ENCODE data around the gene CHID1.

CHID1 gene

GRCh38 chr11:849104-849824 lies 61.3 kb downstream of the CHID1 start:
- no peak overlapping the region for H3K27ac Mint-ChIP-seq
- peak; percentile 90 for DNase-seq
- H3K4me3 Mint-ChIP-seq = peak overlapping the region; percentile 62
- no peaks in the 10 kb centered on the region for H3K9me3 Mint-ChIP-seq
- no peaks in the 10 kb centered on the region for H3K36me3 Mint-ChIP-seq (ENCODE audit: low read depth)
- TF ChIP-seq CTCF (IDR thresholded peaks at IDR 0.05) = no peak
- peaks cover 32% of the 10 kb centered on the region for H3K27me3 Mint-ChIP-seq (ENCODE audit: low read depth, poor library complexity)
- H3K4me1 Mint-ChIP-seq = peaks cover 21% of the 10 kb centered on the region

- Mint-ChIP-seq H3K27ac (no peak overlapping the region), H3K4me3 (peak overlapping the region; percentile 20), H3K9me3 (no peaks in the 10 kb centered on the region), H3K36me3 (ENCODE audit: low read depth) (no peaks in the 10 kb centered on the region), H3K4me1 (peaks cover 29% of the 10 kb centered on the region), H3K27me3 (ENCODE audit: low read depth, poor library complexity) (peaks cover 32% of the 10 kb centered on the region)
- DNase-seq = peak; percentile 68
- TF ChIP-seq CTCF (IDR thresholded peaks at IDR 0.05) = peak; percentile 75
Measured at GRCh38 chr11:848380-848931, 62.2 kb downstream of the CHID1 start.

DNA sequence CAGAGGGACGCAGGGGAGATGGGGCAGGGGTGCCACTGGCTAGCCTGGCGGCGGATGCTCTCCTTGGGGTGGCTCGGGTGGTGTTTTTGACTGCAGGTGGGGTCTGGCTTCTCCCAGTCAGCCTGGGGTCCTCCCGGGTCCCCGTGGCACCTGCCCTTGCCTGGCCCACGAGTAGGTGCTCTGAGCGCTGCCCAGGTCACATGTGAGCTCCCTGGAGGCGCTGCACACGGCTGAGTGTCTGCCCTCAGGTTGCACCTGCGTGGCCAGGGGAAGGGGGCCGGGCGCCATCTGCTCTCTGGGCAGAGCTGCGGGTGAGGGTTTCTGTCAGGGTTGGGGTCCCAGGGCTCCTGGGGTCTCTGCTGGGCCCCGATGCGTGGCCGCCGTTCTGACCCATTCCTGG lies 62.7 kb downstream of the CHID1 start:
- Mint-ChIP-seq H3K4me3 (no peak overlapping the region), H3K9me3 (no peaks in the 10 kb centered on the region), H3K27me3 (ENCODE audit: low read depth, poor library complexity) (peaks cover 31% of the 10 kb centered on the region), H3K36me3 (ENCODE audit: low read depth) (no peaks in the 10 kb centered on the region), H3K4me1 (peaks cover 31% of the 10 kb centered on the region), H3K27ac (no peak overlapping the region)
- no peak for DNase-seq
- TF ChIP-seq CTCF (IDR thresholded peaks at IDR 0.05) = no peak

DNA sequence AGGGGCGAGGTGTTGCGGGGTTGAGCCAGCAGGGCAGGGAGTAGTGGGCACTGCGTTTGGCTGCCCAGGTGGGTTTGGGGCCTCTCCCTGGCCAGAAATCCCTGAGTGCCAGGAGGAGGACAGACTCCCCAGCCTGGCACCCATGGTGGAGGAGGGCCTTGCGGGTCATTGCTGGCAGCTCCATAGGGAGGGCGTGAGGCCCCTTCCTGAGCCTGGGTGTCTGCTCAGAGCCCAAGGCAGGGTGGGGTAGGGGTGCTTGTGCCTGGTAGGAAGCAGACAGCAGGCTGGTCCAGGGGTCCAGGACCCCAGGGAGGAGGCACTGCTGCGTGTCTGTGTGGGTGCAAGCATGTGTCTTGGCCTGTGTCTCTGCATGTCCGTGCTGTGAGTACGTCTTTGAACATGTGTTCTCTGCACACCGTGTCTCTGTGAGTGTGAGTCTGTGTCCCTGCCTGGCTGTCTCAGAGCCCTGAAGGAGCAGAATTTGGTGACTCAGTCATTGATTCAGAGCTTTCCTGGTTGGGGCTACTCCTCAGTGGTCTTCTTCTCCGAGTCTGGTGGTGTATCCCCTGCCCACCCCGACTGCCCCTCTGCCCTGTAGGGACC lies 64.0 kb downstream of the CHID1 start:
- no peak for TF ChIP-seq CTCF (IDR thresholded peaks at IDR 0.05)
- H3K27me3 Mint-ChIP-seq (ENCODE audit: low read depth, poor library complexity) = peaks cover 22% of the 10 kb centered on the region
- no peak for DNase-seq
- H3K4me1 Mint-ChIP-seq = peaks cover 27% of the 10 kb centered on the region
- H3K9me3 Mint-ChIP-seq = no peaks in the 10 kb centered on the region
- H3K4me3 Mint-ChIP-seq = no peak overlapping the region
- H3K27ac Mint-ChIP-seq = no peak overlapping the region
- H3K36me3 Mint-ChIP-seq (ENCODE audit: low read depth) = no peaks in the 10 kb centered on the region

DNA sequence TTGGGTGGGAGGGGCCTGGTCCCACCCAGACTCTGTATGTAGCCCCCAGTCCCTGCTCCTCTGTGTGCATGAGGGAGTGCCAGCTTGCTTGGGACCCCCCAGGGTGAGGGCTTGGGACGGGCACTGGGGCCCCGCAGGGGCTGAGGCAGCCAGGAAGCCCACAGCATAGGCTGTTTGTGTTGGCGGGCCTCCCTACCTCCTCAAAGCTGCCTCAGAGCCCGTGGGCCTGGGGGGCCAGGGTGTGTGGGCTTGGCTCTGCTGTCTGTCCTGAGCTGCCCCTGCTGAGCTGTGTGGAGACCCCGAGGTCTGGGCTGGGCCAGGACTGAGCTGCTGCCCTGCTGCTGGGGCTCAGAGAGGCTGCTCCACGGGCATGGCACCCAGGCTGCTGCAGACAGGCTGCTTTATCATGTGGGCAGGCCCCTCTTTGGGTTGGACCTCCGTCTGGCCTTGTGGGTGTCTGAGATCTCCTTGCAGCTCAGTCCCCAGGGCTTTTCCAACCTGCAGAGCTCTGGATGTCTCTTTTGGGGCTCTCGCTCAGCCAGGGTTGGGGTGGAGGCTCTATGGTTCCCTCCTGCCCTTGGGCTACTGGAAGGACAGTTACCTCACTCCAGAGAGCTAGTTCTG lies 64.6 kb downstream of the CHID1 start:
- no peak for TF ChIP-seq CTCF (IDR thresholded peaks at IDR 0.05)
- Mint-ChIP-seq H3K27ac (no peak overlapping the region), H3K27me3 (ENCODE audit: low read depth, poor library complexity) (peaks cover 21% of the 10 kb centered on the region), H3K36me3 (ENCODE audit: low read depth) (peaks cover 1% of the 10 kb centered on the region), H3K9me3 (no peaks in the 10 kb centered on the region), H3K4me1 (peaks cover 33% of the 10 kb centered on the region), H3K4me3 (no peak overlapping the region)
- DNase-seq = no peak
